Measurements from ENCODE around the gene FOCAD. TPM values are rescaled to one million over a fixed set of nuclear protein-coding genes. Genes with fewer than 3 reads are reported as not detected.

Gene FOCAD, protein sequence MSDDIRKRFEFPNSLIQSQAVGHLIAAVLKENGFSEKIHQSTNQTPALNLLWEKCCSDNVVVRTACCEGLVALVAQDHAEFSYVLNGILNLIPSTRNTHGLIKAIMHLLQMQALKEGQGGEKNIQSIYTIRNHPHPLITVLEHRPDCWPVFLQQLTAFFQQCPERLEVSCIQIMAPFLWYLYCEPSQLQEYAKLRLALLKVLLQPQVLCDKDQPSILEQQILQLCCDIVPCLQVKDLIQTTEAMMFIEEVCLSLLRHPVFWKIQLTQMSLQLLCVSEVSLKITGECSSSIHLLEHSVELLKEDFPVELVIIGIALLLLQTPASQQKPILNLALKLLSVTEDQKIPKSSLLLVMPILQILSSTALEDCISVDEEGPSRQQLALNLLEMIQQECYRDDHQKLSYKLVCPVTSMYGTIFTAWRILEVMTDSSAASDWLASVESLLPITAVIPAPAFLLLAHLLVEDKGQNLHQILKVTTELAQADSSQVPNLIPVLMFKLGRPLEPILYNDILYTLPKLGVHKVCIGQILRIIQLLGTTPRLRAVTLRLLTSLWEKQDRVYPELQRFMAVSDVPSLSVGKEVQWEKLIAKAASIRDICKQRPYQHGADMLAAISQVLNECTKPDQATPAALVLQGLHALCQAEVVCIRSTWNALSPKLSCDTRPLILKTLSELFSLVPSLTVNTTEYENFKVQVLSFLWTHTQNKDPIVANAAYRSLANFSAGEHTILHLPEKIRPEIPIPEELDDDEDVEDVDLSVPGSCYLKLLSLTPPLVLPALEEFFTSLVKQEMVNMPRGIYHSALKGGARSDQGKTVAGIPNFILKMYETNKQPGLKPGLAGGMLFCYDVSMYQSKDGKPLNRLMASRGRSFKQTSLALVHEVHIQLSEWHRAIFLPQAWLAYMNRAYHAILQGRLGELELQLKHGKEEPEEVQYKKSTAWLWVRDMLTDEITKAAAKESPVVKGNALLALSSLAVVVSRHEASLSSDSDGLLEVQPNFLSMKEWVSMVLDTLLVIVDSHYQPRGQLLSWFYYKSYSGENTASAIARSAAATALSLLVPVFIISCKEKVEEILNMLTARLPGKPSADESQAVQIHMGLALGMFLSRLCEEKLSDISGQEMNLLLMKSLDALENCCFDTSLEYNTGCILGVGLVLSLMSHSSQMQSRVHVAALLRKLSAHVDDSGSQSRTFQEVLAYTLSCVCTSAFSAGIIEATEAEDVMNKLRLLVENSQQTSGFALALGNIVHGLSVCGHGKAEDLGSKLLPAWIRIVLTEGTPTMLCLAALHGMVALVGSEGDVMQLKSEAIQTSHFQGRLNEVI (N-terminal part only)
- total RNA-seq: 10 to 100 TPM; 42.5 to 50.1 TPM

DNA sequence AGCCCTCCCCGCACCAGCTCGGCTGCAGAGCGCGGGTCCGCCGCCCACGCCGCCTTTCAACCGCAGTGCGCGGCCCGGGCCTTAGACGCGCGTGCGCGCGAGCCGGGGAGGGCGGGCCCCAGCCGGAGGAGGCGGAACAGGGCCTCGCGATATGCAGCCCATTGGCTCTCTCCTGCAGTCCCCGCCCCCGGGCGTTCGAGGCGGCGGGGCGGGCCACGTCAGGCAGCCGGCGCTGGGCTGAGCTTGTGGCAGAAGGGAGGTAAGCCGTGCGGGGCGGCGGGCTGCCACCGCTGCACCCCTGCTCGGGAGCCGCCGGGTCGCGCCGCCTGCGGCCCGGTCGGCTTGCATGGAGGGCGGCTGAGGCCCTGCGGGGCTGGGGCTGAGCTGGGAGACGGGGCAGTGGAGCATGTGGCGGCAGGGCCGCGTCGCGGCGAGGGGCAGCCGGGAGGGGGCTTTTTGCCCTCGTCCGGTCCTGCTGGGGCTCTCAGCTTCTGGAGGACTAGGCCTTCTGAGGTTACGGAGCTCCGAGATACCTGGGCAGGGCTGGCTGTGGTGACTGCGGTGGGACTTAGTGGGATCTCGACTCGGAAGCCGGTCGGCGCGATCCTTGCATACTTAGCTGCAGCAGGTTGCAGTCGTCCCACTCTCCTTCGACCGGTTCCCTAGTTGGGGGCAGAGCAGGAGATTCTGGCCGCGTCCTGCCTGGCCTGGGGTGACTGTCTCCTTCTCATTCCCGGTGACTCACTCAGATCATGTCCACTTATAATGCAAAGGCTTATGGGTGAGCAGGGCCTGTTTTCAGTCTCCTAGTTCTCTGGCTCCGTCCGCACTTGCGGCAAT is at the start of gene FOCAD:
Gene FOCAD, plus strand, starts transcription at position 225 of the 840 bp plus-strand sequence. CDS start 31,095 bp downstream, outside the sequence.
- Histone ChIP-seq H3K36me3 (no peaks in the 10 kb centered on the region), H3K4me3 (peak within 1 kb of the TSS; percentile 82 to 97), H3K27ac (peak within 1 kb of the TSS; percentile 97), H3K4me1 (peaks cover 0 to 21% of the 10 kb centered on the region in 2 donors), H3K9me3 (no peaks in the 10 kb centered on the region), H3K27me3 (no peaks in the 10 kb centered on the region)
- TF ChIP-seq, protein P1, sequence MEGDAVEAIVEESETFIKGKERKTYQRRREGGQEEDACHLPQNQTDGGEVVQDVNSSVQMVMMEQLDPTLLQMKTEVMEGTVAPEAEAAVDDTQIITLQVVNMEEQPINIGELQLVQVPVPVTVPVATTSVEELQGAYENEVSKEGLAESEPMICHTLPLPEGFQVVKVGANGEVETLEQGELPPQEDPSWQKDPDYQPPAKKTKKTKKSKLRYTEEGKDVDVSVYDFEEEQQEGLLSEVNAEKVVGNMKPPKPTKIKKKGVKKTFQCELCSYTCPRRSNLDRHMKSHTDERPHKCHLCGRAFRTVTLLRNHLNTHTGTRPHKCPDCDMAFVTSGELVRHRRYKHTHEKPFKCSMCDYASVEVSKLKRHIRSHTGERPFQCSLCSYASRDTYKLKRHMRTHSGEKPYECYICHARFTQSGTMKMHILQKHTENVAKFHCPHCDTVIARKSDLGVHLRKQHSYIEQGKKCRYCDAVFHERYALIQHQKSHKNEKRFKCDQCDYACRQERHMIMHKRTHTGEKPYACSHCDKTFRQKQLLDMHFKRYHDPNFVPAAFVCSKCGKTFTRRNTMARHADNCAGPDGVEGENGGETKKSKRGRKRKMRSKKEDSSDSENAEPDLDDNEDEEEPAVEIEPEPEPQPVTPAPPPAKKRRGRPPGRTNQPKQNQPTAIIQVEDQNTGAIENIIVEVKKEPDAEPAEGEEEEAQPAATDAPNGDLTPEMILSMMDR (IDR thresholded peaks at IDR 0.05): no peak
- DNase-seq (ENCODE audit: low spot score): peak; percentile 96

DNA sequence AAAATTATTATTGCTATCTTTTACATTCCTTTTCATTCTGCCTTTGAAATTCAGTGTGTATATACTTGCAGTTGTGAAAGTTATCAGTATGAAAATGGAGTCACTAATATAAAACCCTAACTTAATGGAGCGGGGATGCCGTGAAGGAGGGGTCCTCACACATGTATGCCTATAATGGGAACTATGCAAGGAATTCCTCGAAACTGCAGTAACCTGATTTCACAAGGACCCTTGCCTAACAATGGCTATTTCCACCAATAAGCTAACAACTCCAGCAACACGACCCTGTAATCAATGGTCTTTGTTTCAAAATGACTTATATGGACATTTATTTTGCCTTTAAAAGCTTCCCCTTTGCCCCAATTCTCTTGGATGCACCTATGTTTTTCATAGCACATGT is 49.2 kb upstream of the FOCAD start:
- Histone ChIP-seq H3K9me3 (no peaks in the 10 kb centered on the region), H3K27ac (no peak overlapping the region), H3K4me1 (no peaks in the 10 kb centered on the region), H3K27me3 (no peaks in the 10 kb centered on the region), H3K4me3 (no peak overlapping the region), H3K36me3 (no peaks in the 10 kb centered on the region)
- DNase-seq (ENCODE audit: low spot score): no peak
- TF ChIP-seq, protein P1 (IDR thresholded peaks at IDR 0.05): no peak

DNA sequence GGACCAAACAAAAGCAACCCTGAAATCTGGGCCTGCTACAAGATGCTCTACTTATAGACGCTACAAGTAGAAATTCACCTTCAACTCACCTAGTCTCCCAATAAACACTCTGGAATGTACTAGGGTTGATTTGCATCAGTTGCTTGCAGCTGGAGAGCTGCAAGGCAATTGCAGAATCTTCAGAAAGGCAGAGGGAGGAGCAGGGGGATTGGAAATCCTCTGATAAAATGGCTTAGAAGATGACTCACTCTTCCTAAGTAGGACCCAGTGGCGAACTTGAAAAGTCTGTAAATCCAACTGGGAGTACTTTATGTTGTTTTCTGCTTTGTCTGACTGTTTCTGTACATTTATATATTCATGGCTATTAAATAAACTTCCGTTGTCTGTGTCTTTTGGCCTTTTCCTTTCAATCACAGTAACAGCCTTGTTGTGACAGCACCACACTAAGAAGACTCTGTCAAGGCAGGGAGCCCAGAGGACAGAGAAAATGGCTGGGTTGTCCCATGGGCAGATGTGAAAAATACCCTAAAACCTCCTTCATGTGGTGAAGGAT is 47.1 kb upstream of the FOCAD start:
- Histone ChIP-seq H3K9me3 (no peaks in the 10 kb centered on the region), H3K36me3 (no peaks in the 10 kb centered on the region), H3K4me1 (no peaks in the 10 kb centered on the region), H3K27ac (no peak overlapping the region), H3K27me3 (no peaks in the 10 kb centered on the region), H3K4me3 (no peak overlapping the region)
- TF ChIP-seq, protein P1 (IDR thresholded peaks at IDR 0.05): no peak
- DNase-seq (ENCODE audit: low spot score): no peak

DNA sequence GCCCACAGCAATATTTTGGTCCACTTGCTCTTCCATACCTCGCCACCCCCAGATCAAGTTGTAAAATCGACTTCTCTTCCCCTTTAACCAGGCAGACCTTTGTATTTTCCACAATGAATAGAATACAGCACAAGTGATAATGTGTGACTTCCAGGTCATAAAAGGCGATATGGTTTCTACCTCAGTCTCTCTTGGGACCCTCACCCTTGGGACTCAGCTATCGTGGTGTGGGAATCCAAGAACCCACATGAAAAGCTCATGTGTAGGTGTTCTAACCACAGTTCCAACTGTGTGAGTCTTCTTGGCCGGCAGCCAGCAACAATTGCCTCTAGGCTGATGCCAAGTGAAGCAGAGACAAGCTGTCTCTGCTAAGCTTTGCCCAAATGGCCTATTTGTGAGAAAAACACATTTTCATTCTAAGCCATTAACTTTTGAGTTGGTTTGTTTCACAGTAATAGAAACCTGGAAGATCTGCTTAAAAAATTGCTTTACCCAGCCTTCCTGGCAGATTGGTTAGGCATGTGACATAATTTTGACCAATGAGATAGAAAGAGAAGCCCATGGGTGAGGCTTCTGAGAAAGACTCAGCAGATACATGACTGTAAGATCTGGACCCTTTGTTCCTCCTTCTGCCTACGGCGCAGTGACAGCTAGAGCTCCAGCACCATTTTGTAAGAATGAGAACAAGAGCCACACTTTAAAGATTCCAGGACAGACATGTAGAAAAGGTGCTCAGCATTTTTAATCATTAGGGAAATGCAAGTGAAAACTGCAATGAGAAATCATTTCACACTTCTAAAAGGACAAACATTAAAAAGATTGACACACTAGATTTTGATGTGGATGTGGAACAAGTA is 43.5 kb upstream of the FOCAD start:
- Histone ChIP-seq H3K27ac (no peak overlapping the region), H3K27me3 (no peaks in the 10 kb centered on the region), H3K4me1 (no peaks in the 10 kb centered on the region), H3K4me3 (no peak overlapping the region), H3K9me3 (no peaks in the 10 kb centered on the region), H3K36me3 (no peaks in the 10 kb centered on the region)
- no peak for DNase-seq (ENCODE audit: low spot score)
- TF ChIP-seq, protein P1 (IDR thresholded peaks at IDR 0.05): no peak
